ENCODE measurements around the gene CACNA1C.

Gene CACNA1C

DNA sequence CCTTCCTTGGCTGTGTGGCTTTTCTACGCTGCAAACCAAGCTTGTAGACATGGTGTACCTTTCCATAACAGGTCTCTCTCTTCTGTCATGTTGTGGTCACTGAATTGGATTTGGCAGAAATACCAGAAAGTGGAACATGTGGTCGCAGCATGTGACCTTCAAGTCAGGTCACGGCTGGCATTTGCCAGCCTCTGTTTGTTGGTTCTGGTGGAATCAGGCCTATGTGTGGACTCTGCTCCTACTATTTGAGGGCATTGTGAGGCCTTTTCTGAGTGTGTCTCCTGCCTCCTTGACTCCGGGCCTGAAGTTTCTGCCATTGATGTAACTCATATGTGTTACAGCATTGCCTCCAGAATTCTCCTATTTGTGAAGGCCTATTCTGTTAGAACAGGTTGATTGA is 116.7 kb downstream of the CACNA1C start:
- Histone ChIP-seq H3K9me3 (ENCODE audit: severe bottlenecking) (no peaks in the 10 kb centered on the region), H3K4me1 (ENCODE audit: insufficient read depth, poor library complexity, severe bottlenecking) (no peaks in the 10 kb centered on the region), H3K36me3 (ENCODE audit: low read depth) (no peaks in the 10 kb centered on the region), H3K27me3 (ENCODE audit: insufficient read depth, poor library complexity, severe bottlenecking) (peaks cover 8% of the 10 kb centered on the region), H3K4me3 (ENCODE audit: severe bottlenecking) (no peak overlapping the region), H3K27ac (ENCODE audit: poor library complexity, severe bottlenecking) (no peak overlapping the region)
- DNase-seq (ENCODE audit: low spot score) (no peak), ATAC-seq (ENCODE audit: low read depth) (no peak)
- TF ChIP-seq, protein P1, sequence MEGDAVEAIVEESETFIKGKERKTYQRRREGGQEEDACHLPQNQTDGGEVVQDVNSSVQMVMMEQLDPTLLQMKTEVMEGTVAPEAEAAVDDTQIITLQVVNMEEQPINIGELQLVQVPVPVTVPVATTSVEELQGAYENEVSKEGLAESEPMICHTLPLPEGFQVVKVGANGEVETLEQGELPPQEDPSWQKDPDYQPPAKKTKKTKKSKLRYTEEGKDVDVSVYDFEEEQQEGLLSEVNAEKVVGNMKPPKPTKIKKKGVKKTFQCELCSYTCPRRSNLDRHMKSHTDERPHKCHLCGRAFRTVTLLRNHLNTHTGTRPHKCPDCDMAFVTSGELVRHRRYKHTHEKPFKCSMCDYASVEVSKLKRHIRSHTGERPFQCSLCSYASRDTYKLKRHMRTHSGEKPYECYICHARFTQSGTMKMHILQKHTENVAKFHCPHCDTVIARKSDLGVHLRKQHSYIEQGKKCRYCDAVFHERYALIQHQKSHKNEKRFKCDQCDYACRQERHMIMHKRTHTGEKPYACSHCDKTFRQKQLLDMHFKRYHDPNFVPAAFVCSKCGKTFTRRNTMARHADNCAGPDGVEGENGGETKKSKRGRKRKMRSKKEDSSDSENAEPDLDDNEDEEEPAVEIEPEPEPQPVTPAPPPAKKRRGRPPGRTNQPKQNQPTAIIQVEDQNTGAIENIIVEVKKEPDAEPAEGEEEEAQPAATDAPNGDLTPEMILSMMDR (IDR thresholded peaks at IDR 0.05; ENCODE audit: poor library complexity, severe bottlenecking) = no peak

DNA sequence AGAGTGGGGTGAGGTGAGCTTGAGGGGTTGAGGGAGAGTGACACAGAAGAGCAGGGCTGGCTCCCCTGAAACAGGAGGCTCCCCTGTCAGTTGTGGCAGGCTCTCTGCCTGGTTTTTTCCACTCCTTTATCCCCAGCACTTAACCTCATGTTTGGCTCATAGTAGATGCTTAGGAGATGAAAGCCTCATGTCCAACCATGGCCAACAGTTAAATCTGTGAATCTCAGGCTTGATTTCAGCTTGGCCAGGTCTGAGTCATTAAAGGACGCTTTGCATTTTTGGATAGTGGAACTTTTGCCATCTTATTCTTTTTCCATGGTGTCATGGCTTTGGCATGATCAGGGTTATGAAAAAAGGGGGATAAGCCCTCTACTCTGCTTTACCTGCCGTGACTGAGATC is 117.2 kb downstream of the CACNA1C start:
- TF ChIP-seq, protein P1 (IDR thresholded peaks at IDR 0.05; ENCODE audit: poor library complexity, severe bottlenecking) = no peak
- Histone ChIP-seq H3K4me1 (ENCODE audit: insufficient read depth, poor library complexity, severe bottlenecking) (no peaks in the 10 kb centered on the region), H3K27ac (ENCODE audit: poor library complexity, severe bottlenecking) (no peak overlapping the region), H3K4me3 (ENCODE audit: severe bottlenecking) (no peak overlapping the region), H3K36me3 (ENCODE audit: low read depth) (no peaks in the 10 kb centered on the region), H3K27me3 (ENCODE audit: insufficient read depth, poor library complexity, severe bottlenecking) (peaks cover 5% of the 10 kb centered on the region), H3K9me3 (ENCODE audit: severe bottlenecking) (no peaks in the 10 kb centered on the region)
- ATAC-seq (ENCODE audit: low read depth) (no peak), DNase-seq (ENCODE audit: low spot score) (no peak)

DNA sequence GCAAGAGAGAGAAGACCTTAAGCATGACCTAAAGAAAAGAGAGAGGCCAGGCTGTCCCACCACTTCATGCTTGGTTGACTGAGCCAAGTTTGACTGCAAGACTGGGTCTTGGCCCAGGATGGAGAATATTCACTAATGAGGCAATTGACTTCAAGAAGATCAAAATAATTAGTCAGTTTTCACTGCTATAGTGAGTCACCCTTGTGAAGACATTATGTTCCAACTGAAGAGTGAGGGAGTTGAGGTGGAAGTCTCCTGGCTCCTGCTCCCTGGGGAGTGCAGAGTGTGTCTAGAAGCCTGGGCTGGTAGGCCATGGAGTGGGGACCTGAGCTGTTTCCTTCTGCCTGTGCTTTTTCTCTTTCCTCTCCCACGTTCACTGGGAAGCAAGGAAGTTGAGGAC is 117.6 kb downstream of the CACNA1C start:
- no peaks in the 10 kb centered on the region for H3K4me1 ChIP-seq (ENCODE audit: insufficient read depth, poor library complexity, severe bottlenecking)
- H3K9me3 ChIP-seq (ENCODE audit: severe bottlenecking) = no peaks in the 10 kb centered on the region
- DNase-seq (ENCODE audit: low spot score) = no peak
- ATAC-seq (ENCODE audit: low read depth) = no peak
- no peak overlapping the region for H3K4me3 ChIP-seq (ENCODE audit: severe bottlenecking)
- H3K27me3 ChIP-seq (ENCODE audit: insufficient read depth, poor library complexity, severe bottlenecking) = peaks cover 6% of the 10 kb centered on the region
- no peak overlapping the region for H3K27ac ChIP-seq (ENCODE audit: poor library complexity, severe bottlenecking)
- TF ChIP-seq, protein P1 (IDR thresholded peaks at IDR 0.05; ENCODE audit: poor library complexity, severe bottlenecking) = no peak
- H3K36me3 ChIP-seq (ENCODE audit: low read depth) = no peaks in the 10 kb centered on the region

DNA sequence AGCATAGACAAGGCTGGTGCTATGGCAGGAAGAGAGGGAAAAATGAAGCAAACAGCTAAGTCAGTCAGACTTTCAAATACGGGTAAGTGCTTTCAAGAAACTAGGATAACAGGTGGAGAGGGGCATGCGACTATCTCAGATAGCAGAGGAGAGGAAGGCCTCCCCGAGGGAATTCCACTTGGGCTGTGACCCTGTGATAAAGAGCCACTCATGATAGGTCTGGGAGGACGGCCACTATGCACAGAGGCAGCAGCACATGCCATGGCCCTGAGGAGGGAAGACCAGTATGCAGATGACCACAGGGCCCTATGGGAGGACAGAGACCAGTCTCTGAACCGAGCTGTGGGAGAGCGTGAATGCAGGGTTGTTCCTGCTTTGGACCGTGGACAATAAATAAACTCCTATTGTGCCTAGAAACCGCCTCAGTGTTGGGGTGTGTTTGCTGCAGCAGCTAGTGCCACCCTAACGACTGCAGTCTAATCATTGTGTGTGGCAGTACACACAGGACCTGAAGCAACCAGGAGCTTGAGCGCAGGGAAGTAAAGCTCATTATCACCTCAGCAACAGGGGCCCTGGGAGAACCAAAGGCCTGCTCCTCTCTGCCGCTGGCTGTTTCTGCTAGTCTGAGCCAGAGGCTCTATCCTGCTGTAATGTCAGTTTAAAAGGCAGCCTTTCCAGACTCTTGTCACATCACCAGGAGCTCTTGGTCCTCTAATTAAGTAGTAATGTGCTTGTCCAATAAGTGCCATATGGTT is 119.1 kb downstream of the CACNA1C start:
- Histone ChIP-seq H3K27ac (ENCODE audit: poor library complexity, severe bottlenecking) (no peak overlapping the region), H3K36me3 (ENCODE audit: low read depth) (no peaks in the 10 kb centered on the region), H3K4me3 (ENCODE audit: severe bottlenecking) (no peak overlapping the region), H3K4me1 (ENCODE audit: insufficient read depth, poor library complexity, severe bottlenecking) (no peaks in the 10 kb centered on the region), H3K27me3 (ENCODE audit: insufficient read depth, poor library complexity, severe bottlenecking) (peaks cover 21% of the 10 kb centered on the region), H3K9me3 (ENCODE audit: severe bottlenecking) (no peaks in the 10 kb centered on the region)
- no peak for DNase-seq (ENCODE audit: low spot score)
- no peak for ATAC-seq (ENCODE audit: low read depth)
- TF ChIP-seq, protein P1 (IDR thresholded peaks at IDR 0.05; ENCODE audit: poor library complexity, severe bottlenecking) = no peak

DNA sequence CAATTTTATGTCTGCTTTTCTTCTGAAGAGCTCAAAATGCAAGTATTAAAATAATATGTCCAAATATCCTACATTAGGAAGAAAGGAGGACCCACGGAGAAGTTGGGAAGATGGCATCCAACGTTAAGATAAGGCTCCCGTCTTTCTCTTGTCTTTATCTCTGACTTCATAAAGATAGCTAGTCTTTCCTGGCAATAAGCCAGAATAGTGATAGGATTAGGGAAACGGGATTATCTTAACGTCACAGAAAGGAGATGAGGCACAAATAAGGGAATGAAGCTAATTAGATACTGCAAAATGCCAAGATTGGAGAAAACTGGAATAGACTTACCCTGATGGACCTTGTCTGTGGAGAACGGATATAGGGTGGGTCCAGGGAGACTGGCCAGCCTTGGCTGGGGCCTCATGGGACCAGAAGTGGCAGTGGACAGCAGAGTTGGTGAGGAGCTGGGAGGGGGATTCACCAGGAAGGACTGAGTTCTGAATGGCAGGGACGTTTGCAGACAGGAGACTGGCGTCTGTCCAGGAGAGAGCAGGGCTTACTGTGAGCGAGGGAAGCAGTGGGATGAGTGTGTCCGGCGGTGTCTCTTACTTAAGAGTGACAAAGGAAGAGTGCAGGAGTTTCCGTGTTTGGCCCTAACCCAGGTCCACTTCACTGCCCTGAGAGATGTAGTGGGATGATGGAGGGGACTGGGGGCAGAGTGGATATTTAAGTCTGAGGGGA is 119.9 kb downstream of the CACNA1C start:
- Histone ChIP-seq H3K4me3 (ENCODE audit: severe bottlenecking) (no peak overlapping the region), H3K4me1 (ENCODE audit: insufficient read depth, poor library complexity, severe bottlenecking) (no peaks in the 10 kb centered on the region), H3K27me3 (ENCODE audit: insufficient read depth, poor library complexity, severe bottlenecking) (peaks cover 22% of the 10 kb centered on the region), H3K9me3 (ENCODE audit: severe bottlenecking) (no peaks in the 10 kb centered on the region), H3K36me3 (ENCODE audit: low read depth) (no peaks in the 10 kb centered on the region), H3K27ac (ENCODE audit: poor library complexity, severe bottlenecking) (no peak overlapping the region)
- DNase-seq (ENCODE audit: low spot score) = no peak
- TF ChIP-seq, protein P1 (IDR thresholded peaks at IDR 0.05; ENCODE audit: poor library complexity, severe bottlenecking) = no peak
- ATAC-seq (ENCODE audit: low read depth) = no peak

All from RWPE2 (cell line).